ENCODE data around the gene MFAP3L.

The MFAP3L gene

DNA sequence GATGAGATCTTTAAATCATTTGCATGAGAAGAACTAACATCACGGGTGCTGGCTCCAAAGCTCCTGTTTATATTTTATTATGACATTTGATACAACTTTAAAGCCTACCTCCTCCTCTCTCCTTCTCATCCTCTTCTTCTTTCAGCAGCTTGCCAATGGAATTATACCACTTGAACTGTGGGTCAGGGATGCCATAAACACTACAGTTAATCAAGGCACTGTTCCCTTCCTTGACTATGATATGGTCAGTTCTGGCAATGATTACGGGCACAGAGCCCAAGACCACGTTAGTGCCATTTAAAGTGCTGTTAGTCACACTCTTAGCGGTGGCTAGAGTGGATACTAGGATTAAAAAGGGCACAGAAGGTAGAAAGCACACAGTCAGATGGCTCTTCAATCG, 20.7 kb downstream of the MFAP3L start:
- in situ Hi-C loops (cut with HindIII; ENCODE audit: low sequenced_read_pairs) = no loop called here
- no peak overlapping the region for H3K4me3 ChIP-seq (ENCODE audit: low read depth, low read length)
- DNase-seq (ENCODE audit: low read depth) = no peak
- TF ChIP-seq, protein P1, sequence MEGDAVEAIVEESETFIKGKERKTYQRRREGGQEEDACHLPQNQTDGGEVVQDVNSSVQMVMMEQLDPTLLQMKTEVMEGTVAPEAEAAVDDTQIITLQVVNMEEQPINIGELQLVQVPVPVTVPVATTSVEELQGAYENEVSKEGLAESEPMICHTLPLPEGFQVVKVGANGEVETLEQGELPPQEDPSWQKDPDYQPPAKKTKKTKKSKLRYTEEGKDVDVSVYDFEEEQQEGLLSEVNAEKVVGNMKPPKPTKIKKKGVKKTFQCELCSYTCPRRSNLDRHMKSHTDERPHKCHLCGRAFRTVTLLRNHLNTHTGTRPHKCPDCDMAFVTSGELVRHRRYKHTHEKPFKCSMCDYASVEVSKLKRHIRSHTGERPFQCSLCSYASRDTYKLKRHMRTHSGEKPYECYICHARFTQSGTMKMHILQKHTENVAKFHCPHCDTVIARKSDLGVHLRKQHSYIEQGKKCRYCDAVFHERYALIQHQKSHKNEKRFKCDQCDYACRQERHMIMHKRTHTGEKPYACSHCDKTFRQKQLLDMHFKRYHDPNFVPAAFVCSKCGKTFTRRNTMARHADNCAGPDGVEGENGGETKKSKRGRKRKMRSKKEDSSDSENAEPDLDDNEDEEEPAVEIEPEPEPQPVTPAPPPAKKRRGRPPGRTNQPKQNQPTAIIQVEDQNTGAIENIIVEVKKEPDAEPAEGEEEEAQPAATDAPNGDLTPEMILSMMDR (IDR thresholded peaks at IDR 0.05; ENCODE audit: low read depth, low read length, missing control alignments) = no peak

DNA sequence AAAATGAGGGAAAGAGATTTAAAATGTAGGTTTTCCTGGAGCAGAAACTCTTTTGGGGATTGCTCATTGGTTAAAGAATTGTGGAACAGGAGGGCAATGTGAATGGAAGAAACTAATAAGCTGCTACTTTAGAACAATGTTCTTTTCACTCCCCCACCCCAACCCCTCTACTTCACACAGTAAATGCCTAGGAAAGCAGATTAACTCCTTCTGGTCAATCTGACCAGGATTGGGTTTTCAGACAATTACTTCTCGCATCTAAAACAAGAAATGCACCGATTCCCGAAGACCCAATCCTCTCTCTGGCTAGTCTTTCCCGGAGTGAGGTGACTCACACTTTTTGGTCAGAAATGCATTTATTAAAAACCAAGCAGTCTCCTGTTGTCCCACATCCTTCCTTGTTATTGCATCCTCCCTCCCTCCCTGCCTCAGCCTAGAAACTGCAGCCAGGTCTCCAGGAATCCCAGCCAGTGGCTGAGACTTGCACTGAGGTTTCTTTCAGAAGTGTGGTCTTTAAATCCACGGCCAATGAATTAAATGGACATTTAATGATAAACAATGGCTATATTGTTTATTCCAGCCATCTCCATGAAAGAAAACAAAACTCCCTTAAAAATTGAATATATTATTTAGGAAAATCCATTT, 21.4 kb downstream of the MFAP3L start:
- DNase-seq (ENCODE audit: low read depth) = peak; percentile 68
- no peak overlapping the region for H3K4me3 ChIP-seq (ENCODE audit: low read depth, low read length)
- in situ Hi-C loops (cut with HindIII; ENCODE audit: low sequenced_read_pairs) = no loop called here

DNA sequence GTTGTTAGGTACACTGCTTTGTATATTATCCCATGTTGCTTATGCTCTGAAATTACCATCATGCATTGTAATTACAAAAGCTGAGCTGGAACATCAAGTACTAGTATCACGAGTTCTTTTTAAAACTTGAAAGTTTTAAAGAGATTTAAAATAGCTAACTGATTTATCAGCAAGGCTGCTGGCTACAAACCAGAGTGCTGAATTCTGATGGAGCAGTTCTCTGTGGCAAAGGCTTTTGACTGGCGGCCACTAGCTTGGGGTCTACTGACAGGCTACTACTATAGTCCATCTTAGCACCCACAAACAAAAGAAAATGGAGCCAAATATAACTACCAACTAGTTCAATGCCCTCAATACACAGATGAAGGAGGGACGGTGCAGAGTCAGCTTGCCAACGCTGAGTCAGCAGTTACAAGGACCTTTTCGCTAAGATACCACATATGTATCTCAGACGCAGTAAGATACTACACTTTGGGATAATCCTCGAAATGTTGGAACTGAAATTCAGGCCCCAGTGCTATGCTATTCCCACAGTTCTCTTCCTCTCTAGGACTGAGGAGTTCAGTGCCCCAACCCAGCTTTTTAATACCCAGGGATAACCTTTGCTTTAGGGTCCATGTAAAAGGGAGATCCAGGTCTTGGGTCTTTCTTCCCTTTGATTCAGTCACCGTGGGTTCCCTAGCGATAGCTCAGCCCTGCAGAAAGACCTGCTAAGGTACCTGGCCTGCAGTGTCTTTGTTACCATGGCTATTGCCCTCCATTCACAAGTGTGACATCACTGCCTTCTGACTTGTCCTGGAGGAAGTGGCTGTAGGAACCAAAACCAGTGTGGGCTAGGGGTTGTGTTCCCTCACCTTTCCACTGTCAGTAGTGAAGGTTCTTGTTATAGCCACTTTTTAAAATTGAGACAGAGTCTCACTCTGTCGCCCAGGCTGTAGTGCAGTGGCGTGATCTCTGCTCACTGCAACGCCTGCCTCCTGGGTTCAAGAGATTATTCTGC, 22.8 kb downstream of the MFAP3L start:
- TF ChIP-seq, protein P1 (IDR thresholded peaks at IDR 0.05; ENCODE audit: low read depth, low read length, missing control alignments) = no peak
- H3K4me3 ChIP-seq (ENCODE audit: low read depth, low read length) = no peak overlapping the region
- DNase-seq (ENCODE audit: low read depth) = no peak
- in situ Hi-C loops (cut with HindIII; ENCODE audit: low sequenced_read_pairs) = no loop called here

More for the DNA sequence above, 21.4 kb downstream of the MFAP3L start:
- TF ChIP-seq, protein P1 (IDR thresholded peaks at IDR 0.05; ENCODE audit: low read depth, low read length, missing control alignments) = no peak

DNA sequence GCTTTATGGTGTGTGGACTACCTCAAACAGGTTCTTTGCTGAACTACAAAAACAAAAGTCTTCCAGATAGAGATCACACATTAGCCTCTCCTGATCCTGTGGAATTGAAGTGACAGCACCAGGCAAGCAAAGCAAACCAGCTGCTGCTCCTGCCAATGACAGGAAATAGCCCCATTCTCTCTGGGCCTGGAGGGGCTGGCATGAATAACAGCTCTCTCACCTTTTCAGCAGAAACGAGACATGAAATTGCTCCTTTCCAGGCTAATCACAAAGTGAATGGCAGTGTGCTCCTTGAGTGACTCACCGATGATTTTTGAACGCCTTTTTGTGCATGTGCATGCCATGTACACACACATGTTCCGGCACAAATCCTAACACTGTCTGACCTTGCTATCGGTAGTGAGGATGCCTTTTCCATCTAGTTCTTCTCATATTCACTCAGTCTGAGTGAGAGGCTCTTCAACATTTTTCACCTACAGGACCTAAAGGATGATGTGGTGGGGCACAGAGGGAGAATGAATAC, 24.4 kb downstream of the MFAP3L start:
- no peak overlapping the region for H3K4me3 ChIP-seq (ENCODE audit: low read depth, low read length)
- no peak for DNase-seq (ENCODE audit: low read depth)
- TF ChIP-seq, protein P1 (IDR thresholded peaks at IDR 0.05; ENCODE audit: low read depth, low read length, missing control alignments) = no peak
- in situ Hi-C loops (cut with HindIII; ENCODE audit: low sequenced_read_pairs) = no loop called here

DNA sequence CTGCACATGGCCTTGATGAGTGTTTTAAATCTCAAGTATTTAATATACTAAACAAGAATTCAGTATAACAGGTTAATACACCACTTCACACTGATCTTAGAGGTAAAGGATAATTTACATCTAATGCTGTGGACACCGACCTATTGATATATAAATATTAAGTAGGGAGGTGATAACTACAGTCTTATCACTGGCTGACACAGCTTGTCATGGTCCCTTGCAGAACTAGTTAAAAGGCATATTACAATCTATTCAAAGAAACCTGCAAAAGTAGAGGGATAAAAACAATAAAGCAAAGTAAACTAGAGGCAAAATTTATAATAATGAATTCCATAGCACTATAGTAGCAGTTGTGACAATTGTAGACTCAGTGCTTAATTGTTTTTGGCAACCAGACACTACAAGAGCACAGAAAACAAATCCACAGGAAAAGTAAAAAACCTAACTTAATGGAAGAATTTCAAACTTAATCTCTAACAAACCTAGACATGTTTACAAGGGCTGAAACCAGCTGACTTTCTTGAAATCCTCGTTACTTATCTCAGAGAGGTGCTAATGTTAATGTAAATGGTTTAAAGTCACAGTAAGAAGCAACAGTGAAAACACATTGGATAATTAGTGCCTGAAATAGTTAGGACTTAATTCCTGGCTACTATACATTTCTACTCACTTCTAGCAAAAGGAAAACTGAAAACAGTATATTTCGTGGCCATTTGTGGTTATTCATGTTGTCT, 25.0 kb downstream of the MFAP3L start:
- TF ChIP-seq, protein P1 (IDR thresholded peaks at IDR 0.05; ENCODE audit: low read depth, low read length, missing control alignments) = no peak
- in situ Hi-C loops (cut with HindIII; ENCODE audit: low sequenced_read_pairs) = no loop called here
- no peak for DNase-seq (ENCODE audit: low read depth)
- no peak overlapping the region for H3K4me3 ChIP-seq (ENCODE audit: low read depth, low read length)

DNA sequence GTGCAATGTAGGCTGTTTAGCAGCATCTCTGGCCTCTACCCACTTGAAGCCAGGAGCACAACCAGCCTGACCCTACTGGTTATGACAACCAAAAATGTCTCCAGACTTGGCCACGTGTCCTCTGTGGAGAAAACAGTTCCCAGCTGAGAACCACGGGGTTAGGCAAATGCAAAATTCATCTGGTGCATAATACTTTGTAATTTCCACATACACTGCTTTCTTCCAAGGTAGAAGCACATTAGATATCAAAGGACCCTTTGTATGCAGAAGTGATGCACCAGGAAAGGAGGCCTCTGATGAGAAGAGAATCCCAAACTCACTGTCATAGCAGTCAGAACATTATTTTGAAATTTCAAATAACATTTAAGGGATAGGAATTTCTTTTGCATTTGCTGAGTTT, 26.3 kb downstream of the MFAP3L start:
- no peak for DNase-seq (ENCODE audit: low read depth)
- in situ Hi-C loops (cut with HindIII; ENCODE audit: low sequenced_read_pairs) = no loop called here
- TF ChIP-seq, protein P1 (IDR thresholded peaks at IDR 0.05; ENCODE audit: low read depth, low read length, missing control alignments) = no peak
- H3K4me3 ChIP-seq (ENCODE audit: low read depth, low read length) = no peak overlapping the region
